ENCODE data around the gene GRIN2C.

Gene GRIN2C

GRCh38 chr17:74830861-74831260 lies 28.8 kb downstream of the GRIN2C start:
- TF ChIP-seq ZBTB7A (IDR thresholded peaks at IDR 0.05; ENCODE audit: low read depth), result no peak
- TF ChIP-seq EP300 (IDR thresholded peaks at IDR 0.05; ENCODE audit: borderline replicate concordance), result no peak
- no peak for TF ChIP-seq EGR1 (IDR thresholded peaks at IDR 0.05)
- no peak for TF ChIP-seq TEAD4 (IDR thresholded peaks at IDR 0.05)
- no peak for TF ChIP-seq TCF12 (IDR thresholded peaks at IDR 0.05; ENCODE audit: low read depth)
- no peak for TF ChIP-seq YY1 (IDR thresholded peaks at IDR 0.05; ENCODE audit: low read depth)
- no peak for TF ChIP-seq FOXM1 (IDR thresholded peaks at IDR 0.05; ENCODE audit: borderline replicate concordance, low read depth)
- no peak for TF ChIP-seq TAF1 (IDR thresholded peaks at IDR 0.05; ENCODE audit: low read depth)
- no peak for TF ChIP-seq MAX (IDR thresholded peaks at IDR 0.05)
- no peak for TF ChIP-seq RAD21 (IDR thresholded peaks at IDR 0.05; ENCODE audit: low read depth)

- TF ChIP-seq TCF12 (IDR thresholded peaks at IDR 0.05; ENCODE audit: low read depth) (no peak), EGR1 (IDR thresholded peaks at IDR 0.05) (no peak), TEAD4 (IDR thresholded peaks at IDR 0.05) (no peak), CREB1 (IDR thresholded peaks at IDR 0.05; ENCODE audit: low read depth) (no peak), FOXM1 (IDR thresholded peaks at IDR 0.05; ENCODE audit: borderline replicate concordance, low read depth) (no peak), TAF1 (IDR thresholded peaks at IDR 0.05; ENCODE audit: low read depth) (no peak)
These were observed 31.9 kb downstream of the GRIN2C start for GRCh38 chr17:74827800-74828199.

- no peak for TF ChIP-seq TAF1 (IDR thresholded peaks at IDR 0.05; ENCODE audit: low read depth)
- no peak for TF ChIP-seq ZBTB7A (IDR thresholded peaks at IDR 0.05; ENCODE audit: low read depth)
- no peak for TF ChIP-seq EP300 (IDR thresholded peaks at IDR 0.05; ENCODE audit: borderline replicate concordance)
- TF ChIP-seq RAD21 (IDR thresholded peaks at IDR 0.05; ENCODE audit: low read depth), result no peak
- TF ChIP-seq REST (IDR thresholded peaks at IDR 0.05; ENCODE audit: low read depth), result no peak
- TF ChIP-seq CEBPB (IDR thresholded peaks at IDR 0.05), result no peak
- TF ChIP-seq YY1 (IDR thresholded peaks at IDR 0.05; ENCODE audit: low read depth), result no peak
- TF ChIP-seq NFIC (IDR thresholded peaks at IDR 0.05), result no peak
- no peak for TF ChIP-seq TEAD4 (IDR thresholded peaks at IDR 0.05)
- no peak for TF ChIP-seq CREB1 (IDR thresholded peaks at IDR 0.05; ENCODE audit: low read depth)
- TF ChIP-seq EGR1 (IDR thresholded peaks at IDR 0.05), result no peak
- TF ChIP-seq FOXM1 (IDR thresholded peaks at IDR 0.05; ENCODE audit: borderline replicate concordance, low read depth), result no peak
- no peak for TF ChIP-seq USF1 (IDR thresholded peaks at IDR 0.05)
- no peak for TF ChIP-seq MAX (IDR thresholded peaks at IDR 0.05)
These were observed 33.5 kb downstream of the GRIN2C start for GRCh38 chr17:74825952-74826719.

GRCh38 chr17:74824961-74825627 lies 34.6 kb downstream of the GRIN2C start:
- no peak for TF ChIP-seq CEBPB (IDR thresholded peaks at IDR 0.05)
- peak; percentile 23; the same call in 1 of the 2 replicates for TF ChIP-seq NFIC (IDR thresholded peaks at IDR 0.05)

GRCh38 chr17:74822939-74823367 lies 36.7 kb downstream of the GRIN2C start:
- no peak for TF ChIP-seq ZBTB7A (IDR thresholded peaks at IDR 0.05; ENCODE audit: low read depth)
- no peak for TF ChIP-seq CEBPB (IDR thresholded peaks at IDR 0.05)
- no peak for TF ChIP-seq RAD21 (IDR thresholded peaks at IDR 0.05; ENCODE audit: low read depth)
- no peak for TF ChIP-seq YY1 (IDR thresholded peaks at IDR 0.05; ENCODE audit: low read depth)
- no peak for TF ChIP-seq NFIC (IDR thresholded peaks at IDR 0.05)
- TF ChIP-seq MAX (IDR thresholded peaks at IDR 0.05), result no peak

- no peak for TF ChIP-seq CREB1 (IDR thresholded peaks at IDR 0.05; ENCODE audit: low read depth)
- TF ChIP-seq TCF12 (IDR thresholded peaks at IDR 0.05; ENCODE audit: low read depth), result no peak
- no peak for TF ChIP-seq RAD21 (IDR thresholded peaks at IDR 0.05; ENCODE audit: low read depth)
- TF ChIP-seq ZBTB7A (IDR thresholded peaks at IDR 0.05; ENCODE audit: low read depth), result no peak
- no peak for TF ChIP-seq TAF1 (IDR thresholded peaks at IDR 0.05; ENCODE audit: low read depth)
- TF ChIP-seq CEBPB (IDR thresholded peaks at IDR 0.05), result no peak
- TF ChIP-seq TEAD4 (IDR thresholded peaks at IDR 0.05), result no peak
- no peak for TF ChIP-seq FOXM1 (IDR thresholded peaks at IDR 0.05; ENCODE audit: borderline replicate concordance, low read depth)
- no peak for TF ChIP-seq EP300 (IDR thresholded peaks at IDR 0.05; ENCODE audit: borderline replicate concordance)
- no peak for TF ChIP-seq REST (IDR thresholded peaks at IDR 0.05; ENCODE audit: low read depth)
- TF ChIP-seq MAX (IDR thresholded peaks at IDR 0.05), result no peak
- no peak for TF ChIP-seq EGR1 (IDR thresholded peaks at IDR 0.05)
- TF ChIP-seq USF1 (IDR thresholded peaks at IDR 0.05), result no peak
- TF ChIP-seq YY1 (IDR thresholded peaks at IDR 0.05; ENCODE audit: low read depth), result no peak
- TF ChIP-seq NFIC (IDR thresholded peaks at IDR 0.05), result no peak
These were observed 37.2 kb downstream of the GRIN2C start for GRCh38 chr17:74822335-74822938.

Measured in Ishikawa (cell line).